Measurements from ENCODE around the gene NR5A1.

NR5A1 gene

GRCh38 chr9:124480621-124480981 is 26.6 kb downstream of the NR5A1 start:
- peak; percentile 75 for DNase-seq (ENCODE audit: low spot score)

DNA sequence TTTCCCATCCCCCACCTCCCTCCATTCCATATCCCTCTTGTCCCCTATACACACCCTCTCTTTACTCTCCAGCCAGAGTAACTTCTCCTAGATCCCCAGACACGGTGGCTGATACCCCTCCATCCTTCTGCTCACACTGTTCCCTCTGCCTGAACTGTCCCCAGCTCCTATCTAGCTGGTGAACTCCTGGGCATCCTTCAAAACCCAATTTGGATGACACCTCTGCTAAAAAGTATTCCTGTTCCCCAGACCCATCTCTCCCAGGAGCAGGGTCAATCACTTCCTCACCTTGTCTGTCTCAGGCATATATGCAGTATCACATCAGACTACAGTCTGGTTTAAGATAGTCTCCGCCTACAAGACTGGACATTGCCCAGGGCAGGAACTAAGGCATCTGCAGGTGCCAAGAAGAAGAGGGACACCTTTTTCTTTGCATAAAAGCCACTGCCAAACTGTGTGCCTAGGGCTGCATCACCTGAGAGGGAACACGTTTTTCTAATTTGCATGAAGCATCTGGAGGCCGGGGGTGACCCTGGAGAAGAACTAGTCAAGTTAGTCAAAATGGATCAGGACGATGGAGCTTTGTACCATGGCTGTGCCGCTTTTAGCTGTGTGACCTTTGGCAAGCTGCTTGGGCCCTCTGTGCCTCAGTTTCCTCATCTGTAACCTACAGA is 27.1 kb downstream of the NR5A1 start:
- DNase-seq (ENCODE audit: low spot score): no peak

- DNase-seq (ENCODE audit: low spot score): no peak
Observed at GRCh38 chr9:124479371-124479770, 27.8 kb downstream of the NR5A1 start.

DNA sequence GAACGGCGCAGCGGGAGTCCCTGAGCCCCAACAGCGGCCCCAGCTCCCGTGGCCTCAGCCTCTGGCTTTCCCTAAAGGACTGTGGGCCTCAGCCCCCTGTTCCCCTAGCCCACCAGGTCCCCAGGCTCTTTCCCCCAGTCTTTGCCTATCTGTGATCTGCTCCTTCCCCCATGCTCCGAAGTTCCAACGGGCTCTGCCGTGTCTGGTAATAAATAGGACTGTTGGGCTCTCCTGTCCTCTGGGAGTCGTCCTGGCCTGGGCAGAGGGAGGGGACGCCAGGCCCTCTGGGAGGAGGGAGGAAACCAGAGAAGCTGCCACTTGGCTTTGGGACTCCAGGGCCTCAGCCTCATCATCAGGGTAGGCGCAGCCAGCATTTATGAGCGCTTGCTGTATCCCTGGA is 28.8 kb downstream of the NR5A1 start:
- DNase-seq (ENCODE audit: low spot score): no peak

DNA sequence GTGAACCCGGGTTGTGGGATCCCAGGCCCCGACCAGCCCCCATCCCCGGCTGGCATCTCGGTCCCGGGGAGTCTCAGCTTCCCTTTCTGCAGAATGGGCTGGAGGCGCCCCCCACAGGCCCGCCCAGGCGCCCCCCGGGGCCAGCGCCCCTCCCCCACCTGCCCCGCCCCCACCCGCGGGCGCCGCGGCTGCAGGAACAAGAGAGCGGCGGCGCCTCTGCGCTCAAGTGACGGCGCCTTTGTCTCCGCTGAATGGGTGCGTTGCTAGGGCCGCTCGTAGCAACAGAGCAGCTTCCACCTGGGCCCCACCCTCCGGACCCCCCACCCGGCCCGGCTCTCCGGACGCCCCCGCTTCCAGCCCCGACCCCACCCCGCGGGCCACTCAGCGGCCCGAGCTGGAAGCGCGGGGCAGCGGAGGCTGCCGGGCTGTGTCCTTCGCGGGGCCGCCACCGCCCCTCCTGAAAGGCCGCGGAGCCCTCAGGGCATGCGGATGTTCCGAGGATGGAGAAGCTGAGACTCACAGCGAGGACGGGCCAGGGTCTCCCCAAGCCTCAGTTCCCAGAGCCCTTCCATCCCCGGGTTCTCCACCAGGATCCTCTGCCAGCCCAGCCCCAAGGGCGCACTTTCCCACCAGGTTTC is 29.4 kb downstream of the NR5A1 start:
- no peak for DNase-seq (ENCODE audit: low spot score)

DNA sequence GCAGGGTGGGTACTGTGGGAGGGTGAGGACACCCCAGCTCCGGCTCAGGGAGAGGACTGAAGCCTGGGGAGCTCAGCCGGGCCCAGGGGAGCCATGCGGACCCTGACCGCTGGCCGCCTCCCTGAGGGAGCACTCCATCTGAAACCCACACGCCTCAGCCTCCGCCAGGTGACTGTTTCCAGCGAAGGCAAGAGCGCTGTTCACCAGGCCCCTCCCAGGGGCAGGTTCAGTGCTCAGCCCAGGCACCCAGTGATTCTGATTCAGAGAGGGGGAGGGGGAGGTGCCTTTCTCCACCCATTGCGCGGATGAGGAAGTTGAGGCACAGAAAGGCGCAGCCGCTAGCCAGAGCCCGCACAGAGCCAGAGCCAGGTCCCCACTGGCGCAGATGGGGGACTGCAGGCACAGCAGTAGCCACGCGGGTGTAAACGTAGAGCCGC is 30.0 kb downstream of the NR5A1 start:
- DNase-seq (ENCODE audit: low spot score): no peak

- DNase-seq (ENCODE audit: low spot score): no peak
Observed at GRCh38 chr9:124475868-124476690, 31.1 kb downstream of the NR5A1 start.

DNA sequence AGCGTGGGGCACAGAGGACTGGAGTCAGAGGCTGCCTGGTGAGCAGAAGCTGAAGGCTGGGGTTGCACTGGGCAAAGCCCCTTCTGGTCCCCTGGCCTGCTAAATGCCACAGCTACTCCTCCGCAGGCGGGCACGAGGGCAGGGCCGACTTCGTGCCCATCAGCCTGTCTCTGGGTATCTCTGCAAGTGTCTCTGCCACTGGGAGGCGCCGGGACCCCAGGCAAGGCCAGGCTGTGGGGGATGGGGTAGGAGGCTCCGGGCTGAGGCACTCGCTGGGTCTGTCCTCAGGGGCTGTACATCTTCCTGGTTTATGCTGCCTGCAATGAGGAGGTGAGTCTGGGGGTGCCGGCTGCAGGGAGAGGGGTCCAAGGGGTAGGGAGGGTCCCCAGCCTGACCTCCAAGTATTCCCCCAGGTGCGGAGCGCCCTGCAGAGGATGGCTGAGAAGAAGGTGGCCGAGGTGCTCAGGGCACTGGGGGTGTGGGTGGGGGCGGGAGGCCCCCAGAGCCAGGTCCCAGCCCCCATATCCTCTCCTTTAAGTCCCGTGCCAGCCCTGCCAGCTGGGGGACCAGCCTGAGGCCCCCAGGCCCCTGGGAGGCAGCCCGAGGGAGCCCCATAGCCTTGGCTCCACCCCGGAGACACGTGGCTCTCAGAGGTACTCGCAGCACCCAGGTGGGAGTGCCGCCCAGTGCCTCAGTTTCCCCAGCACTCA is 31.9 kb downstream of the NR5A1 start:
- DNase-seq (ENCODE audit: low spot score): no peak

DNA sequence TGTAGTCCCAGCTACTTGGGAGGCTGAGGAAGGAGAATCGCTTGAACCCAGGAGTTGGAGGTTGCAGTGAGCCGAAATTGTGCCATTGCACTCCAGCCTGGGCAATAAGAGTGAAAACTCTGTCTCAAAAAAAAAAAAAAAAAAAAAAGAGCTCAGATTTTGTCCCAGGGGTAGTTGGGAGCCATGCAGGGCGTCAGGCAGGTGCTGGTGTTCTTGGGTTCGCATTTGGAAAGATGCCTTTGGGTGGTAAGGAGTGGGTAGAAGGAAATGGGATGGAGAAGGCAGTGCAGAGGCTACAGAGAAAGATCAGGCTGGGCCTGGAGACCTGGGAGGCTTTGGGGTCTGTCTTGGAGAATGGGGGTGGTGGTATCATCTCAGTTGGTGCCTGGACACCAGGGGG is 33.0 kb downstream of the NR5A1 start:
- no peak for DNase-seq (ENCODE audit: low spot score)

DNA sequence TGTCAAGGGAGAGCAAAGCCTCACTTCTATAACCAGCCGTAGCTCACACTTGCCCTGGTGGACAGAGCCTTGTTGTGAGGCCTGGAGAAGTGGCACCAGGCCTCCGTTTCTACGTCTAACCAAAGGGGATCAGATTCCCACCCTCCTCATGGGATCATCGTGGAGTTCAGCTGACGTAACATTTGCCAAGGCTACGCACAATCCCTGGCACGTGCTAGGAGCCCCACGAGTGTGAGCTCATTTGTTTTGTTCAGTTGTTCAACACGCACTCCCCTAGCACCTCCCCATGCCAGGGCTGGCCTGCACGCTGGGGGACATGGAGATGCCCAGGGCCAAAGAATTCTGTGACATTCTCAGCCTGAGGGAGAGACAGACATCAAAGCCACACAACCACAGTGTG is 33.9 kb downstream of the NR5A1 start:
- no peak for DNase-seq (ENCODE audit: low spot score)

DNA sequence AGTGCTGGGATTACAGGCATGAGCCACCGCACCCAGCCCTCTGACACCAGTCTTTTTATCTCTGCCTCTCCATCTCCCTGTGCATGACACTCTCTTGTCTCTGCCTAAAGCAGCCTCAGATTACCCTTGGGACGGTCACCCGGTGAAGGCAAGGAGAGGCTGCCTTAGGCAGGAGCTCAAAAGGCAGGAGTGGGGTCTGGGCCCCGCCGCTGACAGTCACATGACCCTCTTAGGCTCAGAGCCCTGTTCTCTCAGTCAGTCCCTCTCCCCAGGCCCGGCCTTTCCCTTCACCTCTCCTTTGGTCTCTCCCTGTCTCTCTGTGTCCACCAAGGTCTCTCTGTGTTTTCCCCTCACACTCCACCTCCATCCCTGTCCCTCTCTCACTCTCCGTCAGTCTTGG is 34.4 kb downstream of the NR5A1 start:
- no peak for DNase-seq (ENCODE audit: low spot score)

GRCh38 chr9:124471761-124472160 is 35.4 kb downstream of the NR5A1 start:
- DNase-seq (ENCODE audit: low spot score): no peak

- no peak for DNase-seq (ENCODE audit: low spot score)
Observed at GRCh38 chr9:124470726-124471125, 36.5 kb downstream of the NR5A1 start.

- DNase-seq (ENCODE audit: low spot score): no peak
Observed at GRCh38 chr9:124470306-124470705, 36.9 kb downstream of the NR5A1 start.

GRCh38 chr9:124469011-124469832 is 38.0 kb downstream of the NR5A1 start:
- no peak for DNase-seq (ENCODE audit: low spot score)

GRCh38 chr9:124468061-124468740 is 39.0 kb downstream of the NR5A1 start:
- no peak for DNase-seq (ENCODE audit: low spot score)

DNA sequence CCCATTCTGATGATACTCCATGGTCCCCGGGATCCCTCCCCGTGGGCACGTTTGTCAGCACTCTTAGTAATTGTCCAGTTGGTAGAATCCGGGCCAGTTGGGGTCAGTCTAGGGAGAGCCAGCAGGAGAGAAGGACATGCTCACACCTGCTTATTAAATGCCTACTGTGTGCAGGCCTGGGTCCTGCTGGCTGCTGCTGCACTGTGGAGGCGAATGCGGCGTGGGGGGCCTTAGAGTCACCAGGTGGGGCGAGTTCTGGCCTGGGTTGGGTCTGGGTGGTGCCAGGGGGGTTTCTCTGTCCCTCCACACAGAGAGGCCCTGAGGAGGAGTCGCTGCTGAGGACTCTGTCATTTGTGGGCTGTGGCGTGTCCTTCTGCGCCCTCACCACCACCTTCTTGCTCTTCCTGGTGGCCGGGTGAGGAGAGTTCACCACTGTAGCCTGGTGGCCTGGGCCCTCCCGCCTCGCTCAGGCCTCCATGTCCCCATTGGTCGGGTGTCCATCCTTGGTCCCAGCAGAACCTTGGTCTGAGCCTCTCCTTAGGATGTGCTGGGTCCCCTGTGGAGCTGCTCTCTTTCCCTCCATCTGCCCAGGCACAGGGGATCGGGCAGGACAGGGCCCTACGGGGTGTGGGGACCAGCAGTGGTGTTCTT is 39.7 kb downstream of the NR5A1 start:
- DNase-seq (ENCODE audit: low spot score): no peak

DNA sequence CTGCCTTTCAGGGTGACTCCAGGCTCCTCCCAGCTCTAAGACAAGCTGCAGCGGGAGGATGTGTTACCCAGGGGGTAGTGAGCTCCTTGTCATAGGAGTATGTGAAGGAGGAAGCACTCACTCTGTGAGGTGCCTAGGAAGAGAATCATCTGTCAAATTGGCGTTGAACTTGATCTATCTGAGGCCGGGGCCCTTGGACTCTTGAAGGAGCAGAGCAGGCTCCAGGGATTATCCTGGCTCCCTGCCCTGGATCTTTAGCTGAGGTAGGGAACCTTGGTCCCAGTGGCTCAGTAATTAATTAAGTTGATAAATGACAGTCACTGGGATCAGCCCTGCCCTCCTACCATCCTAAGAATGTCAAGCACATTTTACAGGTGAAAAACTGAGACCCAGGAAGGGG is 41.5 kb downstream of the NR5A1 start:
- no peak for DNase-seq (ENCODE audit: low spot score)

DNA sequence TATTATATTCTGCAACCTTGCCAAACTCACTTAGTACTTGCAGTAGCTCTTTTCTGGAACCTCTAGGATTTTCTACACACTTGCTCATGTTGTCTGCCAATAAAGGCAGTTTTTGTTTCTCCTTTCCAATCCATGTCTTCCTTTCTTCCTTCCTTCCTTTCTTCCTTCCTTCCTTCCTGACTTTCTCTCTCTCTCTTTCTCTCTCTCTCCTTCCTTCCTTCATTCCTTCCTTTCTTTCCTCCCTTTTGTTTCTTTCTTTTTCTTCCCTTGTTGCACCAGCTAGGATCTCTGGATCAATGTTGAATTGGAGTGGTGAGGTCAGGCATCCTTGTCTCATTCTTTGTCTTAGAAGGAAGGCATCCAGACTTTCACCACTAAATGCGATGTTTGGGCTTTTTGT is 44.5 kb downstream of the NR5A1 start:
- no peak for DNase-seq (ENCODE audit: low spot score)

- DNase-seq (ENCODE audit: low spot score): no peak
Observed at GRCh38 chr9:124458441-124458840, 48.8 kb downstream of the NR5A1 start.

Measured in AG08396 (cell line).